ENCODE data around the gene SMIM1.

- TF ChIP-seq CTCF (conservative IDR thresholded peaks at IDR 0.05; ENCODE audit: low read length) (no peak), EZH2phosphoT487 (IDR thresholded peaks at IDR 0.05; ENCODE audit: borderline replicate concordance, low read depth, low read length) (no peak)
Measured at GRCh38 chr1:3777078-3777547, 4.6 kb downstream of the SMIM1 start.

Data from OCI-LY7 (cell line).